Neuronal stem cell (in vitro differentiated cells): Measurements from ENCODE around the gene PLCB2.

Experiments
- DNase-seq: peaks from one replicate; pipeline ENCODE4 v3.0.0-alpha.2; 2013; ENCODE audit warnings: low spot score
- H2AFZ ChIP-seq: one replicate; pipeline ENCODE4 v1.6.1; 2013; ENCODE audit warnings: mild to moderate bottlenecking, low read length, inconsistent platforms
- H2AK5ac ChIP-seq: 2 replicates; pipeline ENCODE4 v1.6.1; 2013; ENCODE audit warnings: low read depth, mild to moderate bottlenecking, inconsistent platforms, low read length, moderate library complexity, mixed read lengths
- H2BK120ac ChIP-seq: 2 replicates; pipeline ENCODE4 v1.6.1; 2013; ENCODE audit warnings: low read depth, mild to moderate bottlenecking, inconsistent platforms, low read length, moderate library complexity, mixed read lengths
- H2BK12ac ChIP-seq: one replicate; pipeline ENCODE4 v1.6.1; 2013; ENCODE audit warnings: low read length, inconsistent platforms
- H2BK15ac ChIP-seq: 2 replicates; pipeline ENCODE4 v1.6.1; 2013; ENCODE audit warnings: mild to moderate bottlenecking, low read length, inconsistent platforms, mixed read lengths
- H2BK5ac ChIP-seq: one replicate; pipeline ENCODE4 v1.6.1; 2013; ENCODE audit warnings: inconsistent platforms, mild to moderate bottlenecking, low read length, moderate library complexity
- H3K14ac ChIP-seq: one replicate; pipeline ENCODE4 v1.6.1; 2013; ENCODE audit warnings: low read length, inconsistent platforms
- H3K18ac ChIP-seq: 2 replicates; pipeline ENCODE4 v1.6.1; 2013; ENCODE audit warnings: low read length, inconsistent platforms
- H3K23ac ChIP-seq: 2 replicates; pipeline ENCODE4 v1.6.1; 2013; ENCODE audit warnings: low read depth, mild to moderate bottlenecking, mixed read lengths, low read length, inconsistent platforms; ENCODE audit not compliant: poor library complexity
- H3K27ac ChIP-seq: replicated peaks from 3 replicates; pipeline ENCODE4 v1.5.1; 2013; ENCODE audit warnings: low read length, inconsistent platforms
- H3K27me3 ChIP-seq, 3 experiments: 2 replicates each; pipeline ENCODE4 v1.6.1; 2013; ENCODE audit warnings: low read length in 3 of 3, mild to moderate bottlenecking in 2 of 3, inconsistent platforms in 1 of 3, low read depth in 1 of 3, mixed read lengths in 1 of 3, moderate library complexity in 1 of 3; ENCODE audit not compliant: control insufficient read depth in 3 of 3, insufficient read depth in 3 of 3
- H3K36me3 ChIP-seq, 2 donors: replicated peaks in 1 of 2; 2 replicates each; pipeline ENCODE4 v1.6.1; 2013; ENCODE audit warnings: low read length in 2 of 2; ENCODE audit not compliant: control insufficient read depth in 2 of 2, insufficient read depth in 2 of 2
- H3K4ac ChIP-seq: 2 replicates; pipeline ENCODE4 v1.6.1; 2013; ENCODE audit warnings: inconsistent platforms, mild to moderate bottlenecking, low read length, moderate library complexity
- H3K4me1 ChIP-seq, 2 donors: 1 replicate in 1 of 2; 2 replicates in 1 of 2; pipeline ENCODE4 v1.6.1; 2013; ENCODE audit warnings: low read length in 2 of 2, low read depth in 1 of 2; ENCODE audit not compliant: control insufficient read depth in 2 of 2, insufficient read depth in 1 of 2
- H3K4me2 ChIP-seq: one replicate; pipeline ENCODE4 v1.6.1; 2013; ENCODE audit warnings: mild to moderate bottlenecking, low read length, inconsistent platforms; ENCODE audit not compliant: insufficient read depth, poor library complexity, severe bottlenecking
- H3K4me3 ChIP-seq, 2 donors: 2 replicates each; pipeline ENCODE4 v1.5.1; 2013; ENCODE audit warnings: low read length in 2 of 2, mild to moderate bottlenecking in 2 of 2, inconsistent platforms in 1 of 2, moderate library complexity in 1 of 2
- H3K79me1 ChIP-seq: one replicate; pipeline ENCODE4 v1.6.1; 2013; ENCODE audit warnings: low read depth, mild to moderate bottlenecking, inconsistent platforms, low read length, moderate library complexity
- H3K9ac ChIP-seq: one replicate; pipeline ENCODE4 v1.6.1; 2013; ENCODE audit warnings: mild to moderate bottlenecking, low read depth, low read length, inconsistent platforms; ENCODE audit not compliant: poor library complexity
- H3K9me3 ChIP-seq, 2 donors: replicated peaks in 1 of 2; 2 replicates each; pipeline versions ENCODE3 to v1.6.1; 2013; ENCODE audit warnings: low read length in 2 of 2, mild to moderate bottlenecking in 2 of 2, inconsistent platforms in 1 of 2, low read depth in 1 of 2, mixed read lengths in 1 of 2, moderate library complexity in 1 of 2; ENCODE audit not compliant: control insufficient read depth in 2 of 2, insufficient read depth in 1 of 2
- H4K8ac ChIP-seq: one replicate; pipeline ENCODE4 v1.6.1; 2013; ENCODE audit warnings: low read depth, mild to moderate bottlenecking, inconsistent platforms, low read length, moderate library complexity
- H4K91ac ChIP-seq: one replicate; pipeline ENCODE4 v1.6.1; 2013; ENCODE audit warnings: low read length, low read depth, mild to moderate bottlenecking, inconsistent platforms; ENCODE audit not compliant: poor library complexity
- WGBS, 2 donors: extraction: QIAGEN DNeasy Blood & Tissue Kit; methylation state at CpG; one replicate each; pipeline ENCODE4 v1.1.7; 2013; ENCODE audit warnings: missing lambda C conversion rate in 2 of 2, mixed read lengths in 1 of 2; ENCODE audit not compliant: insufficient read length in 2 of 2, insufficient replicate concordance in 1 of 2; ENCODE audit errors: extremely low coverage in 2 of 2; 5-methylcytosine and 5-hydroxymethylcytosine counted together

Gene PLCB2

DNA sequence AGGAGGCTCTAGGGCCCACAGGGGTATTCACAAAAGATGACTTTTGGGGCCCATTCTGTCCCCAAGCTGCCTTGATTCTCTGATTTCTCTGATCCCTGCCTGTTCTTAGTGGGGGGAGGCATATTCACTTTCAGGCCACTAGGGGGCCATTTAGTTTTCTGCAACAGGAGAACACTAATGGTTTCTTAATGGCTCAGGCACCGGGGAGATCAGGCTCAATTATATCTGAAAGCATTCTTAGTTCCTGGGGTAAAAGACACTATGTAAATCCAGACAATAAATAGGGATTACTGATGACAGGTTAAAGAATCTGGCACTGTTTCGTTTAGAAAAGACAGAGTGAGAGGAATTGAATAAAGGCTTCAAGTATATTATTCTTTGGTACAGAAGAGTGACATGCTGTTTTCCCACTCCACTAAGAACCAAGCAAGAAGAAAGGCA lies 13.2 kb upstream of the PLCB2 start:
- H4K8ac ChIP-seq = no peak overlapping the region
- no peaks in the 10 kb centered on the region for H3K9me3 ChIP-seq
- no peak overlapping the region for H2BK120ac ChIP-seq
- no peak overlapping the region for H2AK5ac ChIP-seq
- H3K4me1 ChIP-seq = peaks cover 8 to 29% of the 10 kb centered on the region in 2 donors
- peaks cover 4 to 21% (median 4%) of the 10 kb centered on the region in 3 experiments for H3K27me3 ChIP-seq
- H2AFZ ChIP-seq = no peak overlapping the region
- no CpG with 5 or more reads among the region's 2 CpGs for WGBS, 2 donors
- no peak overlapping the region for H3K27ac ChIP-seq
- DNase-seq = no peak
- H3K9ac ChIP-seq = no peak overlapping the region
- no peak overlapping the region for H3K4me2 ChIP-seq
- no peak overlapping the region for H3K4me3 ChIP-seq
- H3K36me3 ChIP-seq = peaks cover 0 to 5% of the 10 kb centered on the region in 2 donors
- H3K79me1 ChIP-seq = no peaks in the 10 kb centered on the region
- no peak overlapping the region for H2BK12ac ChIP-seq
- no peak overlapping the region for H2BK15ac ChIP-seq
- H2BK5ac ChIP-seq = no peak overlapping the region
- no peak overlapping the region for H4K91ac ChIP-seq
- H3K23ac ChIP-seq = no peak overlapping the region
- no peak overlapping the region for H3K4ac ChIP-seq
- H3K14ac ChIP-seq = no peak overlapping the region
- no peak overlapping the region for H3K18ac ChIP-seq

DNA sequence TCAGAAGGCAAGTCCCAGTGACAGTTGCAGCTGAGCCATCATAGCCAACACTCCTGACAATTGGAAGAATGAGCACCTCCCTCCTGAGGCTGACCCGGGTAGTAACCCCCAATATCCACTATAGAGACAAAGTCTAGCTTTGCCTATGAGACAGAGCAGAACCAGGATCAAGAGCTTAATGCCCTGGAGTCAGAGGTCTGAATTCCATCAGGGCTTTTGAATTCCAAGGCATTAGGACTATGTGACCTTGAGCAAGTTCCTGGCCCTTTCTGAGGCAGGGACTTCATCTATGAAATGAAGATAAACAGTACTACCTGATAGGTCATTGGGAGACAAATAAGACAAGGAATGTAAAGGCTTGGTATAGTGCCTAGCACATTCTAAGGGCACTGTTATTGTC lies 12.7 kb upstream of the PLCB2 start:
- Histone ChIP-seq H2AFZ (no peak overlapping the region), H2BK5ac (no peak overlapping the region), H2BK15ac (no peak overlapping the region), H3K4me2 (no peak overlapping the region), H3K14ac (no peak overlapping the region), H3K27me3 (peaks cover 4 to 20% (median 7%) of the 10 kb centered on the region in 3 experiments), H3K18ac (no peak overlapping the region), H2BK12ac (no peak overlapping the region), H3K9ac (no peak overlapping the region), H3K4me3 (no peak overlapping the region), H3K9me3 (no peaks in the 10 kb centered on the region), H4K8ac (no peak overlapping the region), H4K91ac (no peak overlapping the region), H3K4me1 (peaks cover 8 to 28% of the 10 kb centered on the region in 2 donors), H3K79me1 (no peaks in the 10 kb centered on the region), H3K36me3 (no peaks in the 10 kb centered on the region), H2BK120ac (no peak overlapping the region), H3K23ac (no peak overlapping the region), H3K4ac (no peak overlapping the region), H2AK5ac (no peak overlapping the region), H3K27ac (no peak overlapping the region)
- no CpG with 5 or more reads among the region's 1 CpG for WGBS, 2 donors
- DNase-seq = no peak

DNA sequence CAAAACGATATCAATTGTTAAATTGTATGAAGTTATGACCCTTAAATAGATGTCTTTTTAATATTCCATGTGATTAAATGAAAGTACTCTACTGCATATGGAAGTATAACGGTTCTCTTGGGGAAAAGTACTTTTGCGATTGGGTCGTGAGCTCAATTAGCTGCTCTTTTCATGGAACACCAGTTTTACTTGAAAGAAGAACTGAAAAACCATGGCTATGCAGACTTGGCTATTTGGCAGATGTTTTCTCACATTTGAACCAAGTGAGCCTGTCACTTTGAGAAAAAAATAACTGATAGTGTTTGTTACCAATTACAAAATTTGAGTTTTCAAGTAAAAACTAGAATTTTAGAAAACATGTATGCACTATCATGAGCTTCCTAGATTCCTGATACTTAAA lies 9.8 kb upstream of the PLCB2 start:
- Histone ChIP-seq H3K27ac (no peak overlapping the region), H3K36me3 (no peaks in the 10 kb centered on the region), H2BK12ac (no peak overlapping the region), H2AFZ (no peak overlapping the region), H4K8ac (no peak overlapping the region), H3K14ac (no peak overlapping the region), H3K23ac (no peak overlapping the region), H3K4me2 (no peak overlapping the region), H2BK5ac (no peak overlapping the region), H4K91ac (no peak overlapping the region), H2AK5ac (no peak overlapping the region), H3K79me1 (no peaks in the 10 kb centered on the region), H2BK120ac (no peak overlapping the region), H3K4me3 (no peak overlapping the region), H3K27me3 (peaks cover 2 to 10% (median 9%) of the 10 kb centered on the region in 3 experiments), H2BK15ac (no peak overlapping the region), H3K9me3 (no peaks in the 10 kb centered on the region), H3K4me1 (peaks cover 3 to 13% of the 10 kb centered on the region in 2 donors), H3K18ac (no peak overlapping the region), H3K9ac (no peak overlapping the region), H3K4ac (no peak overlapping the region)
- no CpG with 5 or more reads among the region's 4 CpGs for WGBS, 2 donors
- DNase-seq = no peak

DNA sequence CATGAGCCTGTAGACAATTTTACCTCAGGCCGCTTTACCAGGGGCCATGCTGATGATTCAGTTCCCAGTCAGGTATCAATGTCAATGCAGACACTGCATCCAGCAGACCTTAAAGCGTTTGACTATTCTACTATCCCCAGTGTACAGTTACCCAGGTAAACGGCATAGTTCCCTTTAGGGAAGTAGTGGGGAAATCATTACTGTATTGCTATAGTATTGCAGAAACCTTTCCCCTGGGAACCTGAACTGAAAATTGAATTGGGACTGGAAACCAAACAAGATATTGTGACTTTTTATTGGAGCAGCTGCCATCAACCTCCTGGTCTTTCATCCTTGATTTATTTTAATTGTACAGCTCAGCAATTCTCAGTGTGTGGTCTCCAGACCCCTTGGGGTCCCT lies 9.2 kb upstream of the PLCB2 start:
- Histone ChIP-seq H3K23ac (no peak overlapping the region), H3K14ac (no peak overlapping the region), H3K4me1 (peaks cover 2 to 7% of the 10 kb centered on the region in 2 donors), H2BK12ac (no peak overlapping the region), H4K8ac (no peak overlapping the region), H2AFZ (no peak overlapping the region), H2BK120ac (no peak overlapping the region), H3K18ac (no peak overlapping the region), H4K91ac (no peak overlapping the region), H3K36me3 (no peaks in the 10 kb centered on the region), H3K4me2 (no peak overlapping the region), H3K4ac (no peak overlapping the region), H2BK15ac (no peak overlapping the region), H2AK5ac (no peak overlapping the region), H2BK5ac (no peak overlapping the region), H3K79me1 (no peaks in the 10 kb centered on the region), H3K9ac (no peak overlapping the region), H3K9me3 (no peaks in the 10 kb centered on the region), H3K27ac (no peak overlapping the region), H3K27me3 (peaks cover 0 to 8% (median 5%) of the 10 kb centered on the region in 3 experiments), H3K4me3 (no peak overlapping the region)
- no peak for DNase-seq
- WGBS, 2 donors = no CpG with 5 or more reads among the region's 3 CpGs
